Measurements from ENCODE around the gene PTPRE.

DNA sequence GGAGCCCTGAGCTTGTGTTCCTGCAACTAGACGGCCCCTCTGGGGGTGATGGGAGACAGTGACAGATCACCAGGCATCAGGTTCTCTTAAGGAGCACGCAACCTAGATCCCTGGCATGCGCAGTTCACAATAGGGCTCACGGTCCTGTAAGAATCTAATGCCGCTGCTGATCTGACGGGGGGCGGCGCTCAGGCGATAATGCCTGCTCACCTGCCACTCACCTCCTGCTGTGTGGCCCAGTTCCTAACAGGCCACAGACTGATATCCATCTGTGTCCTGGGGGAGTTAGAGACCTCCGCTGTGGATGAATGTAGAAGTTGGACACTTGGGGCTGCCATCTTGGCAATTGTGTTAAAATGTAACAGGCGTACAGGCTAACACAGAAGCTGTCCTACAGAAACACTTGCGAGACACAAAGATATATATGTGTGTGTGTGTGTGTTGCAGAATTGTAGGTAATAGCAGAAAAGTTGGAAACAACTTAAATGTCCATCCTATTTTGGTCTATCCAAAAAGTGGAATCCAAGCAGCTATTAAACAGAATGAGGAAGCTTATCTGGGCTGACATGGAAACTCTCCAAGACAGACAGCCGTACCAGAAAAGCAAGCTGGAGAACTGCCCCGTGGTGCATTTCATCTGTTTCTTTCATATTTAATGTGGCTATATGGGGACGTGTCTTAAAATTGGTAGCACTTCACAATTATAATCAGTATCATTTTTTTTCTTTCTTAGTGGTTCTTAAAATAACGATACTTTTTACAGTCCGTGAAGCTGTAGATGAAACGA lies 136.5 kb downstream of the PTPRE start:
- no peak for TF ChIP-seq POLR2A (IDR thresholded peaks at IDR 0.05; ENCODE audit: extremely low read depth, insufficient read length)
- TF ChIP-seq, protein P1, sequence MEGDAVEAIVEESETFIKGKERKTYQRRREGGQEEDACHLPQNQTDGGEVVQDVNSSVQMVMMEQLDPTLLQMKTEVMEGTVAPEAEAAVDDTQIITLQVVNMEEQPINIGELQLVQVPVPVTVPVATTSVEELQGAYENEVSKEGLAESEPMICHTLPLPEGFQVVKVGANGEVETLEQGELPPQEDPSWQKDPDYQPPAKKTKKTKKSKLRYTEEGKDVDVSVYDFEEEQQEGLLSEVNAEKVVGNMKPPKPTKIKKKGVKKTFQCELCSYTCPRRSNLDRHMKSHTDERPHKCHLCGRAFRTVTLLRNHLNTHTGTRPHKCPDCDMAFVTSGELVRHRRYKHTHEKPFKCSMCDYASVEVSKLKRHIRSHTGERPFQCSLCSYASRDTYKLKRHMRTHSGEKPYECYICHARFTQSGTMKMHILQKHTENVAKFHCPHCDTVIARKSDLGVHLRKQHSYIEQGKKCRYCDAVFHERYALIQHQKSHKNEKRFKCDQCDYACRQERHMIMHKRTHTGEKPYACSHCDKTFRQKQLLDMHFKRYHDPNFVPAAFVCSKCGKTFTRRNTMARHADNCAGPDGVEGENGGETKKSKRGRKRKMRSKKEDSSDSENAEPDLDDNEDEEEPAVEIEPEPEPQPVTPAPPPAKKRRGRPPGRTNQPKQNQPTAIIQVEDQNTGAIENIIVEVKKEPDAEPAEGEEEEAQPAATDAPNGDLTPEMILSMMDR (IDR thresholded peaks at IDR 0.05; ENCODE audit: low read depth, low read length): no peak
- TF ChIP-seq, protein P2, sequence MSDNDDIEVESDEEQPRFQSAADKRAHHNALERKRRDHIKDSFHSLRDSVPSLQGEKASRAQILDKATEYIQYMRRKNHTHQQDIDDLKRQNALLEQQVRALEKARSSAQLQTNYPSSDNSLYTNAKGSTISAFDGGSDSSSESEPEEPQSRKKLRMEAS (IDR thresholded peaks at IDR 0.05; ENCODE audit: low read depth, low read length): no peak
